DMS153 (cell line): ENCODE measurements around the gene ARRB1.
"Not testable (repeated sequence)": the region's sequence is repeated elsewhere in the genome, so short reads cannot be mapped to it uniquely, and the experiment has no call there.

Experiments
- DNase-seq: peaks from one replicate; lab custom pipeline; 2025; lab: John Stamatoyannopoulos, UW

The ARRB1 gene

GRCh38 chr11:75351541-75351790, at the start of gene ARRB1:
ARRB1 (minus strand) TSS chr11:75351661; CDS start chr11:75351607, 54 bp downstream.
- DNase-seq: no peak

GRCh38 chr11:75400146-75400865, 48.8 kb upstream of the ARRB1 start:
- no peak for DNase-seq

- peak; percentile 87 for DNase-seq
Observed at GRCh38 chr11:75399344-75400145, 48.1 kb upstream of the ARRB1 start, which contains the start of gene RPS3. RPS3 (plus strand) TSS chr11:75399518; CDS start chr11:75399548, 30 bp downstream.

- no peak for DNase-seq
Observed at GRCh38 chr11:75398906-75399305, 47.4 kb upstream of the ARRB1 start.

- no peak for DNase-seq
Observed at GRCh38 chr11:75394085-75394840, 42.8 kb upstream of the ARRB1 start.

GRCh38 chr11:75389925-75390324, 38.5 kb upstream of the ARRB1 start:
- DNase-seq: no peak

GRCh38 chr11:75389276-75389605, 37.8 kb upstream of the ARRB1 start:
- DNase-seq: no peak

GRCh38 chr11:75388386-75389275, 37.2 kb upstream of the ARRB1 start:
- peak; percentile 89 for DNase-seq

- DNase-seq: no peak
Observed at GRCh38 chr11:75387736-75388294, 36.4 kb upstream of the ARRB1 start.

GRCh38 chr11:75386942-75387630, 35.6 kb upstream of the ARRB1 start:
- DNase-seq: no peak

- peak; percentile 24 for DNase-seq
Observed at GRCh38 chr11:75384438-75385080, 33.1 kb upstream of the ARRB1 start.

- no peak for DNase-seq
Observed at GRCh38 chr11:75383246-75383645, 31.8 kb upstream of the ARRB1 start.

GRCh38 chr11:75380716-75381420, 29.4 kb upstream of the ARRB1 start:
- DNase-seq: no peak

- no peak for DNase-seq
Observed at GRCh38 chr11:75380245-75380644, 28.8 kb upstream of the ARRB1 start.

- DNase-seq: not testable (repeated sequence)
Observed at GRCh38 chr11:75378776-75379175, 27.3 kb upstream of the ARRB1 start.

- DNase-seq: no peak
Observed at GRCh38 chr11:75376175-75376574, 24.7 kb upstream of the ARRB1 start.

GRCh38 chr11:75375626-75376025, 24.2 kb upstream of the ARRB1 start:
- DNase-seq: no peak

- no peak for DNase-seq
Observed at GRCh38 chr11:75374646-75375045, 23.2 kb upstream of the ARRB1 start.

- DNase-seq: no peak
Observed at GRCh38 chr11:75373201-75373600, 21.7 kb upstream of the ARRB1 start.
